HEK293 (cell line): ENCODE measurements around the gene SLC17A3.

Experiments
- CTCF ChIA-PET: fragments of 350-600 bp; formaldehyde crosslinking; extraction: SDS; loops from one replicate; lab custom pipeline; 2021; ENCODE audit warnings: antibody characterized with exemption; lab: Yijun Ruan, JAX
- POLR2A ChIA-PET: fragments of 300-600 bp; formaldehyde crosslinking; extraction: SDS; loops from one replicate; lab custom pipeline; 2020; ENCODE audit warnings: antibody characterized with exemption, inconsistent platforms; lab: Yijun Ruan, JAX
- H3K27ac ChIP-seq: fragments of 200-500 bp; sonication (Bioruptor generic); 2 replicates; pipeline ENCODE4 v1.5.1; 2014; ENCODE audit warnings: low read depth, low read length, control low read depth, inconsistent platforms; ENCODE audit errors: extremely low read depth
- H3K36me3 ChIP-seq, 2 experiments: fragments of 200-500 bp in 1 of 2; sonication (Bioruptor generic) in 1 of 2; 1 replicate in 1 of 2; 2 replicates in 1 of 2; pipeline ENCODE4 v1.5.1; 2014 to 2017; ENCODE audit warnings: inconsistent platforms in 2 of 2, low read length in 2 of 2; ENCODE audit not compliant: control insufficient read depth in 2 of 2, insufficient read depth in 1 of 2
- H3K4me1 ChIP-seq: fragments of 200-500 bp; sonication (Bioruptor generic); 2 replicates; pipeline ENCODE4 v1.5.1; 2014; ENCODE audit warnings: mild to moderate bottlenecking, low read length, inconsistent platforms; ENCODE audit not compliant: control insufficient read depth, insufficient read depth
- H3K4me3 ChIP-seq: 2 replicates; pipeline ENCODE4 v1.5.1; 2011; ENCODE audit warnings: low read depth, mild to moderate bottlenecking, control low read depth, low read length, moderate library complexity
- H3K9me3 ChIP-seq: fragments of 200-500 bp; sonication (Bioruptor generic); 2 replicates; pipeline ENCODE4 v1.5.1; 2014; ENCODE audit warnings: low read depth, low read length, inconsistent platforms; ENCODE audit not compliant: control insufficient read depth, insufficient read depth
- BCL6B ChIP-seq: fragments of 450-650 bp; formaldehyde crosslinking; IDR thresholded peaks from 2 replicates; pipeline ENCODE4 v1.5.1; 2017; ENCODE audit warnings: missing biosample characterization, missing genetic modification characterization
- GLIS2 ChIP-seq: fragments of 450-650 bp; formaldehyde crosslinking; IDR thresholded peaks from 2 replicates; pipeline ENCODE4 v1.5.1; 2016; ENCODE audit warnings: missing biosample characterization, missing genetic modification characterization
- PRDM1 ChIP-seq: fragments of 450-650 bp; formaldehyde crosslinking; IDR thresholded peaks from 2 replicates; pipeline ENCODE4; 2016; ENCODE audit warnings: missing biosample characterization, missing genetic modification characterization
- REPIN1 ChIP-seq: fragments of 450-650 bp; formaldehyde crosslinking; IDR thresholded peaks from 2 replicates; pipeline ENCODE4 v1.5.1; 2017; ENCODE audit warnings: missing biosample characterization, missing genetic modification characterization, low read depth
- SCRT2 ChIP-seq: fragments of 450-650 bp; formaldehyde crosslinking; IDR thresholded peaks from 2 replicates; pipeline ENCODE4 v1.5.1; 2016; ENCODE audit warnings: missing biosample characterization, missing genetic modification characterization
- TCF7L2 ChIP-seq: IDR thresholded peaks from 2 replicates; pipeline ENCODE4 v1.6.1; 2011; ENCODE audit warnings: low read depth, mild to moderate bottlenecking, inconsistent platforms, low read length, moderate library complexity, borderline replicate concordance
- ZBTB1 ChIP-seq: fragments of 450-650 bp; formaldehyde crosslinking; IDR thresholded peaks from 2 replicates; pipeline ENCODE4 v1.5.1; 2016; ENCODE audit warnings: missing biosample characterization, missing genetic modification characterization
- ZBTB49 ChIP-seq: fragments of 450-650 bp; formaldehyde crosslinking; IDR thresholded peaks from 2 replicates; pipeline ENCODE4 v1.5.1; 2016; ENCODE audit warnings: missing biosample characterization, missing genetic modification characterization, low read depth
- ZFP3 ChIP-seq: fragments of 450-650 bp; formaldehyde crosslinking; IDR thresholded peaks from 2 replicates; pipeline ENCODE4 v1.5.1; 2016; ENCODE audit warnings: low read depth, missing biosample characterization, missing genetic modification characterization
- ZFP41 ChIP-seq: fragments of 450-650 bp; formaldehyde crosslinking; IDR thresholded peaks from 2 replicates; pipeline ENCODE4 v1.5.1; 2016; ENCODE audit warnings: missing biosample characterization, missing genetic modification characterization, borderline replicate concordance
- ZNF112 ChIP-seq: fragments of 450-650 bp; formaldehyde crosslinking; IDR thresholded peaks from 2 replicates; pipeline ENCODE4 v1.5.0; 2017; ENCODE audit warnings: missing biosample characterization, missing genetic modification characterization
- ZNF148 ChIP-seq: fragments of 450-650 bp; formaldehyde crosslinking; IDR thresholded peaks from 2 replicates; pipeline ENCODE4 v1.5.0; 2017; ENCODE audit warnings: missing biosample characterization, missing genetic modification characterization, borderline replicate concordance
- ZNF175 ChIP-seq: fragments of 450-650 bp; formaldehyde crosslinking; IDR thresholded peaks from 2 replicates; pipeline ENCODE4 v1.5.1; 2016; ENCODE audit warnings: missing biosample characterization, missing genetic modification characterization
- ZNF223 ChIP-seq: fragments of 450-650 bp; formaldehyde crosslinking; IDR thresholded peaks from 2 replicates; pipeline ENCODE4 v1.5.1; 2016; ENCODE audit warnings: missing biosample characterization, missing genetic modification characterization
- ZNF324 ChIP-seq: fragments of 450-650 bp; formaldehyde crosslinking; IDR thresholded peaks from 2 replicates; pipeline ENCODE4 v1.5.1; 2016; ENCODE audit warnings: missing biosample characterization, missing genetic modification characterization
- ZNF404 ChIP-seq: fragments of 450-650 bp; formaldehyde crosslinking; IDR thresholded peaks from 2 replicates; pipeline ENCODE4 v1.5.1; 2017; ENCODE audit warnings: missing biosample characterization, missing genetic modification characterization
- ZNF423 ChIP-seq: fragments of 450-650 bp; formaldehyde crosslinking; IDR thresholded peaks from 2 replicates; pipeline ENCODE4 v1.5.1; 2016; ENCODE audit warnings: missing biosample characterization, missing genetic modification characterization
- ZNF514 ChIP-seq: fragments of 450-650 bp; formaldehyde crosslinking; IDR thresholded peaks from 2 replicates; pipeline ENCODE4 v1.5.1; 2016; ENCODE audit warnings: missing biosample characterization, missing genetic modification characterization
- ZNF548 ChIP-seq: fragments of 450-650 bp; formaldehyde crosslinking; IDR thresholded peaks from 2 replicates; pipeline ENCODE4 v1.5.1; 2016; ENCODE audit warnings: missing biosample characterization, missing genetic modification characterization
- ZNF707 ChIP-seq: fragments of 450-650 bp; formaldehyde crosslinking; IDR thresholded peaks from 2 replicates; pipeline ENCODE4 v1.5.1; 2016; ENCODE audit warnings: missing biosample characterization, missing genetic modification characterization
- ZNF777 ChIP-seq: fragments of 450-650 bp; formaldehyde crosslinking; IDR thresholded peaks from 2 replicates; pipeline ENCODE4 v1.5.1; 2017; ENCODE audit warnings: missing biosample characterization, missing genetic modification characterization, borderline replicate concordance

SLC17A3 gene

GRCh38 chr6:25916330-25916729 is 42.3 kb upstream of the SLC17A3 start (continued):
- TF ChIP-seq ZNF148 (tag by site-specific recombination): no peak
- TF ChIP-seq PRDM1 (tag by site-specific recombination): no peak

- ChIA-PET POLR2A (no interaction called here), CTCF (interaction anchor here (1.0 kb wide), 1 partner anchor 8 kb away, joined by 3 read pairs; no protein-coding TSS in a partner anchor)
- Histone ChIP-seq H3K4me3 (no peak overlapping the region), H3K9me3 (no peaks in the 10 kb centered on the region), H3K36me3 (no peaks in the 10 kb centered on the region), H3K4me1 (no peaks in the 10 kb centered on the region), H3K27ac (no peak overlapping the region)
- TF ChIP-seq ZBTB1 (tag by site-specific recombination) (no peak), REPIN1 (no peak), GLIS2 (no peak), ZNF423 (tag by site-specific recombination) (no peak), TCF7L2 (no peak), ZFP3 (tag by site-specific recombination) (no peak), ZNF112 (tag by site-specific recombination) (no peak), ZNF175 (no peak), ZBTB49 (tag by site-specific recombination) (no peak), ZNF707 (tag by site-specific recombination) (no peak), BCL6B (tag by site-specific recombination) (no peak), SCRT2 (tag by site-specific recombination) (no peak), ZNF223 (no peak), ZNF514 (tag by site-specific recombination) (no peak), ZNF404 (tag by site-specific recombination) (no peak), ZNF777 (tag by site-specific recombination) (no peak), ZNF324 (tag by site-specific recombination) (no peak), ZFP41 (tag by site-specific recombination) (no peak), ZNF548 (tag by site-specific recombination) (no peak)
These were observed 39.7 kb upstream of the SLC17A3 start for GRCh38 chr6:25913741-25914140.
